Panc1 (cell line): Measurements from ENCODE around the gene EIPR1.

Experiments used
- CTCF ChIP-seq: fragments of 450-650 bp; IDR thresholded peaks from 2 replicates; pipeline ENCODE4 v1.5.1; 2017; ENCODE audit warnings: mild to moderate bottlenecking
- POLR2AphosphoS5 ChIP-seq: IDR thresholded peaks from 2 replicates; pipeline ENCODE4 v1.6.1; 2012; ENCODE audit warnings: mild to moderate bottlenecking, low read depth, low read length, moderate library complexity
- SIN3A ChIP-seq: IDR thresholded peaks from 2 replicates; pipeline ENCODE4 v1.6.1; 2012; ENCODE audit warnings: low read depth, mild to moderate bottlenecking, low read length, moderate library complexity, borderline replicate concordance; ENCODE audit not compliant: insufficient read depth
- TCF7L2 ChIP-seq: IDR thresholded peaks from 2 replicates; pipeline ENCODE4 v1.6.1; 2011; ENCODE audit warnings: mild to moderate bottlenecking, low read depth, low read length, inconsistent platforms
- TF ChIP-seq, protein P1 (sequence below), 2 experiments: IDR thresholded peaks; 2 replicates each; pipeline ENCODE4 v1.6.1; 2011 to 2012; ENCODE audit warnings: low read depth in 2 of 2, control low read depth in 1 of 2, low read length in 1 of 2, mild to moderate bottlenecking in 1 of 2, moderate library complexity in 1 of 2; ENCODE audit not compliant: insufficient read depth in 1 of 2

- TF ChIP-seq CTCF = no peak
- TF ChIP-seq SIN3A = no peak
- no peak for TF ChIP-seq POLR2AphosphoS5
- TF ChIP-seq, protein P1, sequence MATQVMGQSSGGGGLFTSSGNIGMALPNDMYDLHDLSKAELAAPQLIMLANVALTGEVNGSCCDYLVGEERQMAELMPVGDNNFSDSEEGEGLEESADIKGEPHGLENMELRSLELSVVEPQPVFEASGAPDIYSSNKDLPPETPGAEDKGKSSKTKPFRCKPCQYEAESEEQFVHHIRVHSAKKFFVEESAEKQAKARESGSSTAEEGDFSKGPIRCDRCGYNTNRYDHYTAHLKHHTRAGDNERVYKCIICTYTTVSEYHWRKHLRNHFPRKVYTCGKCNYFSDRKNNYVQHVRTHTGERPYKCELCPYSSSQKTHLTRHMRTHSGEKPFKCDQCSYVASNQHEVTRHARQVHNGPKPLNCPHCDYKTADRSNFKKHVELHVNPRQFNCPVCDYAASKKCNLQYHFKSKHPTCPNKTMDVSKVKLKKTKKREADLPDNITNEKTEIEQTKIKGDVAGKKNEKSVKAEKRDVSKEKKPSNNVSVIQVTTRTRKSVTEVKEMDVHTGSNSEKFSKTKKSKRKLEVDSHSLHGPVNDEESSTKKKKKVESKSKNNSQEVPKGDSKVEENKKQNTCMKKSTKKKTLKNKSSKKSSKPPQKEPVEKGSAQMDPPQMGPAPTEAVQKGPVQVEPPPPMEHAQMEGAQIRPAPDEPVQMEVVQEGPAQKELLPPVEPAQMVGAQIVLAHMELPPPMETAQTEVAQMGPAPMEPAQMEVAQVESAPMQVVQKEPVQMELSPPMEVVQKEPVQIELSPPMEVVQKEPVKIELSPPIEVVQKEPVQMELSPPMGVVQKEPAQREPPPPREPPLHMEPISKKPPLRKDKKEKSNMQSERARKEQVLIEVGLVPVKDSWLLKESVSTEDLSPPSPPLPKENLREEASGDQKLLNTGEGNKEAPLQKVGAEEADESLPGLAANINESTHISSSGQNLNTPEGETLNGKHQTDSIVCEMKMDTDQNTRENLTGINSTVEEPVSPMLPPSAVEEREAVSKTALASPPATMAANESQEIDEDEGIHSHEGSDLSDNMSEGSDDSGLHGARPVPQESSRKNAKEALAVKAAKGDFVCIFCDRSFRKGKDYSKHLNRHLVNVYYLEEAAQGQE (IDR thresholded peaks at IDR 0.05; ENCODE audit: insufficient read depth in 1 of 2, low read depth in 2 of 2, low read length in 1 of 2) = no peak
- no peak for TF ChIP-seq TCF7L2
These were observed 190.9 kb downstream of the EIPR1 start for GRCh38 chr2:3186766-3187165.
